ENCODE measurements around the gene STK31.
"Not testable (repeated sequence)": the region's sequence is repeated elsewhere in the genome, so short reads cannot be mapped to it uniquely, and the experiment has no call there.

Gene STK31

GRCh38 chr7:23710000-23710399 is at the start of gene STK31:
TSS of gene STK31 (plus strand) at chr7:23710219. CDS start at chr7:23710286, 67 bp downstream.
- no peak for DNase-seq

GRCh38 chr7:23661385-23661784 is 48.6 kb upstream of the STK31 start:
- DNase-seq: no peak

GRCh38 chr7:23662124-23662983 is 47.7 kb upstream of the STK31 start:
- DNase-seq: peak; percentile 52

GRCh38 chr7:23662984-23663313 is 47.1 kb upstream of the STK31 start:
- DNase-seq: no peak

GRCh38 chr7:23664122-23664521 is 45.9 kb upstream of the STK31 start:
- DNase-seq: no peak

GRCh38 chr7:23672033-23672432 is 38.0 kb upstream of the STK31 start:
- DNase-seq: no peak

GRCh38 chr7:23679898-23680413 is 30.1 kb upstream of the STK31 start, which contains the start of gene FAM221A:
TSS of gene FAM221A (plus strand) at chr7:23680199. CDS start at chr7:23680219, 20 bp downstream.
- peak; percentile 91 for DNase-seq

- peak; percentile 72 for DNase-seq
Measured at GRCh38 chr7:23680414-23681405, 29.3 kb upstream of the STK31 start.

- DNase-seq: not testable (repeated sequence)
Measured at GRCh38 chr7:23684041-23684440, 26.0 kb upstream of the STK31 start.

GRCh38 chr7:23685731-23686130 is 24.3 kb upstream of the STK31 start:
- DNase-seq: no peak

- DNase-seq: no peak
Measured at GRCh38 chr7:23687011-23687410, 23.0 kb upstream of the STK31 start.

GRCh38 chr7:23689165-23689564 is 20.9 kb upstream of the STK31 start:
- DNase-seq: no peak

- no peak for DNase-seq
Measured at GRCh38 chr7:23691320-23691719, 18.7 kb upstream of the STK31 start.

- no peak for DNase-seq
Measured at GRCh38 chr7:23693224-23693623, 16.8 kb upstream of the STK31 start.

- no peak for DNase-seq
Measured at GRCh38 chr7:23696916-23697441, 13.0 kb upstream of the STK31 start.

GRCh38 chr7:23698822-23699221 is 11.2 kb upstream of the STK31 start:
- DNase-seq: no peak

GRCh38 chr7:23700046-23700445 is 10.0 kb upstream of the STK31 start:
- no peak for DNase-seq

- DNase-seq: no peak
Measured at GRCh38 chr7:23709081-23709750, 803 bp upstream of the STK31 start.

- no peak for DNase-seq
Measured at GRCh38 chr7:23712368-23713284, 2.6 kb downstream of the STK31 start.

- no peak for DNase-seq
Measured at GRCh38 chr7:23713285-23714149, 3.5 kb downstream of the STK31 start.

GRCh38 chr7:23714150-23714464 is 4.1 kb downstream of the STK31 start:
- DNase-seq: no peak

All from right hindlimb (tissue), 1 donor.